ENCODE measurements around the gene TIGD6.
A peak's percentile ranks its signal among the peaks of the same experiment; 100 is the strongest.
"Not testable (repeated sequence)": the region's sequence is repeated elsewhere in the genome, so short reads cannot be mapped to it uniquely, and the experiment has no call there.

The TIGD6 gene

DNA sequence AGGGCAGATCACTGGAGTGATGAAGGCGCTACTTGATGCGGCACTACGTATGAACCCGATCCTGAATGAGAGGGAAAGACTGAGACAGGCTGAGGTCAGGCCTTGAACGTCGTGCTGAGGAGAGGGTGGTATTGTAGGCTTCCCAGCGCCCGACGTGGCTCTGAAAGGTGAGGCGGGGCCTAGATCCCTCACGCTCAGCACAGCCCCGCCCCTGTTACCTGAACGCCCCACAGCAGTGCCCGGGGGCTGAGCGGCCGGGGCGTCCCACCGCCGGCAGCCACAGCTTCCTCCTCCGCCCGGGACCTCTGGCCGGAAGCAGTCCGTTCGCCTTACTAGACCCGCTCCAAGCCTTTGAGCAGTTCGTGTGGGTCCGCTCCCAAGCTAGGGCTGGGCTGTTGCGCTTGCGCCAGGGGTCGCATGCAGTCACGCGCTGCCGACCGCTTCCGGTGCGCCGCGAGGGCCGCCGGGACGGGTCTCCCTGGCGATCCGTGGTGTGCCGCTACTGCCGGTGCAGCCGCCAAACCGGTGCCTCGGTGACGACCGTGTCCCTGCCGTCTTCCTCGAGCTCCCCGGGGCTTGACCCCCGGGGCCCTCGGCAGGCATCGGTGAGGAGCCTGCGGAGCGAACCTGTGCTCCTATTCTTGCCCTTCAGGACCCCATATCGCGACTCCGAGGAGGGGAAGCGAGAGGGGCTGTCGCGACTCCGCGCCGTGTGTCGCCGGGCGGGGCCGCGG, at the start of gene TIGD6, which contains the start of gene HMGXB3:
TSS of gene TIGD6 (minus strand) at position 399 of the 734 bp plus-strand sequence. CDS start 4,306 bp downstream, outside the sequence.
TSS of gene HMGXB3 (plus strand) at position 484 of the 734 bp plus-strand sequence. CDS start 4,114 bp downstream, outside the sequence.
- DNase-seq (ENCODE audit: low read depth in 2 of 2), result peak; percentile 66 to 68

DNA sequence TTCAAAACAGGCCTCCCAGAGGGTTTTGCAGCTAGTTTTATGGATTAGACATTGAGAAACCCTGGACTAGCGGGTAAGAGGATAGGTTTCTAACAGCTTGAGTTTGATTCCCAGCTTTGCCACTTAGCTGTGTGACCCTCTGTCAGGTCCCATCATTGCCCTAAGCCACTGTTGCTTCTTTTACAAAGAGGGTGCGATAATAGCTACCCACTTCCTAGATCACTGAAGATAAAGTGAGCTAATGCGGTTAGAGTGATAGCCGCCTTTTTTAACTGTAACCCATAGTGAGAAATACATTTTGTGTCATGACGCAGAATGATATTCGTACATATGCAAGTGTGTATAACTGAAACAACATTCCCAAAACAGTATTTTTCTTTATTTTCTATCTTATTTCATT, 45.6 kb upstream of the TIGD6 start:
- DNase-seq (ENCODE audit: low read depth in 2 of 2), result no peak

GRCh38 chr5:150045549-150045948, 45.1 kb upstream of the TIGD6 start:
- DNase-seq (ENCODE audit: low read depth in 2 of 2), result no peak

- DNase-seq (ENCODE audit: low read depth in 2 of 2), result no peak
Measured at GRCh38 chr5:150044712-150045111, 44.3 kb upstream of the TIGD6 start.

DNA sequence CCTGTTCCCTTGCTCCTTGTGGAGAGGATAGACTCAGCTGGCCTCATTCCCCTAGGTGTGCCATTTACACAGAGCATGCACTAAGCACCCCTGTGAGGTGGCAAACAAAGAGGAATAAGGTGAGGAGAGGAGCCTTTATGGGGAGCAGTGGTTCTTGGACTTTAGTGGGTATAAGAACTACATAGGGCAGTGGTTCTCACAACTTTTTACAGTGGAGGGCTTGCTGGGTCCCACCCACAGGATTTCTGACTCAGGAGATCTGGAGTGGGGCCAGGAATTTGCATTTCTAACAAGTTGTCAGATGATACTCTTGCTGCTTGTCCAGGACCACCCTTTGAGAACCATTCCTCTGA, 43.9 kb upstream of the TIGD6 start:
- no peak for DNase-seq (ENCODE audit: low read depth in 2 of 2)

GRCh38 chr5:150043657-150044328, 43.3 kb upstream of the TIGD6 start:
- DNase-seq (ENCODE audit: low read depth in 2 of 2), result no peak

- no peak for DNase-seq (ENCODE audit: low read depth in 2 of 2)
Measured at GRCh38 chr5:150042459-150042858, 42.0 kb upstream of the TIGD6 start.

GRCh38 chr5:150038547-150038946, 38.1 kb upstream of the TIGD6 start:
- DNase-seq (ENCODE audit: low read depth in 2 of 2), result no peak

DNA sequence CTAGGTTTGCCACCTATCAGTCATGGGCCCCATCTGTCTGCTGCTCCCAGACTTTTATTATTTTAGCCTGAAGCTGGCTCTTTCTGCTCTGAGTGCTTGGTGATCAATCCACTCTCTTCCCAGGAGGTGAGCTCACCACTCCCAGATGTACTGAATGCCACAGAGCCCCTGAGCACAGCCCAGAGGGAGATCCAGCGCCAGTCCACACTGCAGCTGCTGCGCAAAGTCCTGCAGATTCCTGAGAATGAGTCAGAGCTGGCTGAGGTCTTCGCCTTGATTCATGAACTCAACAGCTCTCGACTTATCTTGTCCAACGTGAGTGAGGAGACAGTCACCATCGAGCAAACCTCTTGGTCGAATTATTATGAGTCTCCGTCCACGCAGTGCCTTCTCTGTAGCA, 36.1 kb upstream of the TIGD6 start:
- no peak for DNase-seq (ENCODE audit: low read depth in 2 of 2)

GRCh38 chr5:150035139-150035895, 34.9 kb upstream of the TIGD6 start:
- no peak for DNase-seq (ENCODE audit: low read depth in 2 of 2)

DNA sequence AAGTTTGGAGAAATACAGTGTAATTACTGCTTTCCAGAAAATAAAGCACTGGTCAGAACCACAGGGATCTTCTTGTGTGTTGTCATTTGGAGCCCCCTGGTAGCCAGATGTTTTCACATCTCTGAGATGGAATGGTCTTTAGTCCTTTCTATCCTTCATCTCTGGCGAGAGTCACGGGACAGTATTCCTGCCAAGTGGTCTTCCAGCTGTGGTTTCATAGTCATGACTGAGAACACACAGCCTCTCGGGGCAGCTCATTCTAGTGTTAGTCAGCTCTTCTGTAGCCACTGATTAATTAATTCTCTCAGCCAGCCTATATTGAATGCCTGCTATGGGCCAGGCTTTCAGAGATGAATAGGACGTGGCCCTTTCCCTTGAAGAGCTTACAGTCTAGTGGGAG, 34.2 kb upstream of the TIGD6 start:
- DNase-seq (ENCODE audit: low read depth in 2 of 2), result no peak

- no peak for DNase-seq (ENCODE audit: low read depth in 2 of 2)
Measured at GRCh38 chr5:150033334-150033733, 32.9 kb upstream of the TIGD6 start.

DNA sequence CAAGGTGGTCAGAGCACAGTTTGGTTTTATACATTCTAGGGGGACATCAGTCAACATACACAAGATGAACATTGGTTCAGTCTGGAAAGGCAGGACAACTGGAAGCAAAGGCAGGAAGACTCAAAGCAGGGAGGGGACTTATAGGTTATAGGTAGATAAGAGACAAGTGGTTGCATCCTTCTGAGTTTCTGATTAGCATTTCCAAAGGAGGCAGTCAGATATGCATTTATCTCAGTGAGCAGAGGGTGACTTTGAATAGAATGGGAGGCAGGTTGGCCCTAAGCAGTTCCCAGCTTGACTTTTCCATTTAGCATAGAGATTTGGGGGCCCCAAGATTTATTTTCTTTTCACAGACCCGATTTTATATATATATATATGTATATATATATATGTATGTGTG, 27.6 kb upstream of the TIGD6 start:
- DNase-seq (ENCODE audit: low read depth in 2 of 2), result not testable (repeated sequence)

GRCh38 chr5:150026682-150027172, 26.3 kb upstream of the TIGD6 start:
- no peak for DNase-seq (ENCODE audit: low read depth in 2 of 2)

DNA sequence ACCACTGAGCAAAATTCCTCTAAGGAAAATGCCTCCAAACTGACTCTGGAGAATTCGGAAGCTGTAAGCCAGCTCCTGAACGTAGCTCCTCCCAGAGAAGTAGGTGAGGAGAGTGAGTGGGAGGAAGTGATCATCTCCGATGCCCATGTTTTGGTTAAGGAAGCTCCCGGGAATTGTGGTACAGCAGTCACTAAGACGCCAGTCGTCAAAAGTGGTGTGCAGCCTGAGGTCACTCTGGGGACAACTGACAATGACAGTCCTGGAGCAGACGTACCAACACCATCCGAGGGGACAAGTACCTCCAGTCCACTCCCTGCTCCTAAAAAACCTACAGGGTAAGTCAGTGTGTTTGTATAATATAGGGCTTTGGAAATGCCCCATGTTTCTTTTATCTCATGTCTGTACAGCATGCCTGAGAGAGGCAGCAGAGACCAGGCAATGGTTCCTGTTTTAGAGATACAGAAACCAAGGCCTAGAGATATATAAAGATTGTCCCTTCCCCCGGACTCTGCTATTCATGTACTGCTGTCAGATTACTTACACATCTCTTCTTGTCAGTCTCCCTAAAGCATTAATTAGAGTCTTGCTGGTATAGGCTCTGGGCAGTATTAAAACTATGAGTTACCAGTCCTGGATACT, 24.0 kb upstream of the TIGD6 start:
- DNase-seq (ENCODE audit: low read depth in 2 of 2), result no peak

GRCh38 chr5:150023136-150023535, 22.7 kb upstream of the TIGD6 start:
- DNase-seq (ENCODE audit: low read depth in 2 of 2), result no peak

- DNase-seq (ENCODE audit: low read depth in 2 of 2), result no peak
Measured at GRCh38 chr5:150022681-150023080, 22.2 kb upstream of the TIGD6 start.

- DNase-seq (ENCODE audit: low read depth in 2 of 2), result no peak
Measured at GRCh38 chr5:150022158-150022531, 21.7 kb upstream of the TIGD6 start.

DNA sequence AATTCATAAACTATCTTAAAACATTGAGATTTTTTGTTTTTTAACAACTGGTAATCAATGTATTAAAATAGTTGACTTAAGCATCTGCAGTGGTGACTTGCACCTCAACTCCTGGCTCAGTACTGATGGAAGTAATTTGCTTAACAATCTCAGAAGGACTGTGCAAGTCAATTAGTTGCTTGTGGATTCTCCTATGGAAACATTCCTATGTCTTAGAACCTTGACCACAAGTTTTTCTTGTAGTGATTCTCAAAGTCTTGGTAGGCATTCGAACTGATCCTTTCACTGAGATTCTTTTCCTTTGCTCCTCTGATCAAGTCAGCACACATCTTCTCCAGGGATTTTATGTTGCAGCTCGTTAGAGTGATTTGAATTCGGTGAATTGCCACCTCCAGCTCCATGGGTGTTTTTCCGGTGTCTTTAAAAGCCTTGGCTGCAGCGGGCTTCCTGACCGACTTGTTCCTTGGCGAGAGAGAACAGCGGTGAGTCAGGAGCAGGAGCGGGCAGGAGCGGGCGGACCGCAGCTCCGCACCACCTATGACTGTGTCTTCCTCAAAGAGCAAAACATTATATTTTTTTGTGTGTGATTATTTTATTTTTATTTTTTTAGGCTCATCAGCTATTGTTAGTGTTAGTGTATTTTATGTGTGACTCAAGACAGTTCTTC, 21.2 kb upstream of the TIGD6 start:
- DNase-seq (ENCODE audit: low read depth in 2 of 2), result no peak

DNA sequence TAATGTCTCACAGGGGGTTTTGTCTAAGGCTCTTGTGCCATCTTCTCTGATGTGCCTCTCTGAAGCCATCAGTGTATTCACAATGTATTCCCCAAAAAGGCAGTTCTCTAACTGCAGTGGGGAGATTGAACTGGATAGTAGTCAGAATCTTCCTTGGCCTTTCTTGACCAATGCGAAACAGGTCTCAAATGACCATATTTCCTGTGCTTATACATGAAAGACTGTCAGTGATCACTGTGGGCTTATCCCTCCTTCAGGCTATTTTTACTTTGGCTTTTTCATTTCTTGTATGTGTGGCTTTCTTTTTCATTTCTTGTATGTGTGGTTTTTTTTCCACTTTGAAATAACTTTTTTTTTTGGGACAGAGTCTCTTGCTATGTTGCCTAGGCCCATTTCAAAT, 19.8 kb upstream of the TIGD6 start:
- no peak for DNase-seq (ENCODE audit: low read depth in 2 of 2)

DNA sequence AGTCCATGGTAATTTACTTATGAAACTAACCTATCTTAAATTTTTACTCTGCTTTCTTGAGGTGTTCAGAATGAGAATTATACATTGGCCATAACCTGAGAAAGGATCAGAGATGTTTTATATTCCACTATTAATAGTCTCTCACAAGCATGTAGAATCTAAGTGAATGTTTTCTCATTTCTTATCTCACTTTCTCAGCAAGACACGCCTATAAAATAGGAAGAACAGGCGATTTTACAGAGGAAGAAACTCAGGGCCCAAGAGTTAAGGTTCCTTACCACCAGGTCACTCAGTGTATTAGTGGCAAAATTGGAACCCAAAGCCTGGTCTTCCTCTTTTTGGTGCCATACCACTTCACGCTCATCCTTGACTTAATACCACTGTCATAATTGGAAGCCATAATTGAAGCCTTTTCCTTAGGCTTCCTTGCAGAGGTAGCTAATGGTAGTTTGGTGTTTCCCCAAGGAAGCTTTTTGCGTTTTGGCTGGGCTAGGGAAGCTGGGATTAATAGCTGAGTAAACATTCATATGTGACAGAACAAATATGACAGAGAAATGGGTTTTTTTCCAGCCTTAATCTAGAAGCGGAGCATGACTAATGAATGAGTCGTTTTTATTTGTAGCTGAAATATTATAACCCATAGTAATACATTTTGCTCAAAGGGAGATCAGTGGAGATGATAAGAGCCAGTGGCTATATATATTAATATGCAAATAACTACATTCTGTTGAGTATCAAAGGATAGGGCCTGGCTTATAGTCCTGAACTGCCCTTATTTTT, 17.0 kb upstream of the TIGD6 start:
- no peak for DNase-seq (ENCODE audit: low read depth in 2 of 2)
